Stimulated activated CD8-positive, alpha-beta memory T cell treated with anti-CD3 and anti-CD28 coated beads, Interleukin-12 subunit alpha, Interleukin-12 subunit beta, amount 100 ng/mL, for 24 hours (primary cell): ENCODE data around the gene PCNX2.
"Not testable (repeated sequence)": the region's sequence is repeated elsewhere in the genome, so short reads cannot be mapped to it uniquely, and the experiment has no call there.

Experiments
- DNase-seq: peaks from one replicate; pipeline ENCODE4 v3.0.0-alpha.2; 2020; ENCODE audit errors: extremely low read depth

The PCNX2 gene

GRCh38 chr1:233157245-233157644, 138.3 kb downstream of the PCNX2 start:
- no peak for DNase-seq

GRCh38 chr1:233151861-233152260, 143.7 kb downstream of the PCNX2 start:
- DNase-seq = no peak

GRCh38 chr1:233144434-233144833, 151.1 kb downstream of the PCNX2 start:
- no peak for DNase-seq

- DNase-seq = no peak
These were observed 152.3 kb downstream of the PCNX2 start for GRCh38 chr1:233143241-233143640.

GRCh38 chr1:233140974-233141373, 154.6 kb downstream of the PCNX2 start:
- DNase-seq = no peak

- no peak for DNase-seq
These were observed 155.0 kb downstream of the PCNX2 start for GRCh38 chr1:233140499-233140898.

GRCh38 chr1:233138788-233139585, 156.5 kb downstream of the PCNX2 start:
- DNase-seq = no peak

GRCh38 chr1:233135833-233136232, 159.7 kb downstream of the PCNX2 start:
- no peak for DNase-seq

GRCh38 chr1:233132445-233132844, 163.1 kb downstream of the PCNX2 start:
- DNase-seq = no peak

- DNase-seq = not testable (repeated sequence)
These were observed 166.5 kb downstream of the PCNX2 start for GRCh38 chr1:233129031-233129430.

- no peak for DNase-seq
These were observed 168.4 kb downstream of the PCNX2 start for GRCh38 chr1:233127157-233127556.

- DNase-seq = no peak
These were observed 172.7 kb downstream of the PCNX2 start for GRCh38 chr1:233122779-233123178.

GRCh38 chr1:233121947-233122559, 173.5 kb downstream of the PCNX2 start:
- DNase-seq = no peak

- DNase-seq = no peak
These were observed 180.7 kb downstream of the PCNX2 start for GRCh38 chr1:233114860-233115259.

- DNase-seq = no peak
These were observed 181.4 kb downstream of the PCNX2 start for GRCh38 chr1:233114159-233114558.

GRCh38 chr1:233113009-233113879, 182.3 kb downstream of the PCNX2 start:
- DNase-seq = no peak

GRCh38 chr1:233112186-233113008, 183.1 kb downstream of the PCNX2 start:
- DNase-seq = no peak

GRCh38 chr1:233111731-233112130, 183.8 kb downstream of the PCNX2 start:
- DNase-seq = no peak

GRCh38 chr1:233109096-233109495, 186.4 kb downstream of the PCNX2 start:
- no peak for DNase-seq

GRCh38 chr1:233107716-233108130, 187.8 kb downstream of the PCNX2 start:
- not testable (repeated sequence) for DNase-seq

- DNase-seq = no peak
These were observed 188.3 kb downstream of the PCNX2 start for GRCh38 chr1:233107130-233107660.
